ENCODE results near the gene C8A.

- no peak for TF ChIP-seq USF2 (CRISPR knock-in tag; IDR thresholded peaks at IDR 0.05)
- TF ChIP-seq ARID4B (CRISPR knock-in tag; IDR thresholded peaks at IDR 0.05; ENCODE audit: borderline replicate concordance) = no peak
- TF ChIP-seq CTCF (IDR thresholded peaks at IDR 0.05) = no peak
- no peak for TF ChIP-seq FOXP1 (CRISPR knock-in tag; IDR thresholded peaks at IDR 0.05; ENCODE audit: borderline replicate concordance)
- no peak for TF ChIP-seq ZNF317 (CRISPR knock-in tag; IDR thresholded peaks at IDR 0.05; ENCODE audit: borderline replicate concordance, low read depth)
- TF ChIP-seq USF1 (CRISPR knock-in tag; IDR thresholded peaks at IDR 0.05) = no peak
- TF ChIP-seq ZBTB43 (CRISPR knock-in tag; IDR thresholded peaks at IDR 0.05) = no peak
- TF ChIP-seq GRHL2 (CRISPR knock-in tag; IDR thresholded peaks at IDR 0.05; ENCODE audit: insufficient replicate concordance, severe bottlenecking) = no peak
- no peak for TF ChIP-seq ZNF121 (CRISPR knock-in tag; IDR thresholded peaks at IDR 0.05)
- TF ChIP-seq HMGXB4 (CRISPR knock-in tag; IDR thresholded peaks at IDR 0.05) = no peak
- no peak for TF ChIP-seq ZNF263 (CRISPR knock-in tag; IDR thresholded peaks at IDR 0.05; ENCODE audit: low read depth)
Measured at GRCh38 chr1:56835657-56836056, 18.9 kb upstream of the C8A start.
